GM12801 (cell line): ENCODE measurements around the gene ZNF81.

Experiments used
- CTCF ChIP-seq: IDR thresholded peaks from one replicate; pipeline ENCODE4 v1.5.1; 2011; ENCODE audit warnings: control low read depth; ENCODE audit not compliant: insufficient read length; ENCODE audit errors: extremely low read depth

The ZNF81 gene

GRCh38 chrX:47879463-47879862 is 42.8 kb downstream of the ZNF81 start:
- TF ChIP-seq CTCF = no peak

DNA sequence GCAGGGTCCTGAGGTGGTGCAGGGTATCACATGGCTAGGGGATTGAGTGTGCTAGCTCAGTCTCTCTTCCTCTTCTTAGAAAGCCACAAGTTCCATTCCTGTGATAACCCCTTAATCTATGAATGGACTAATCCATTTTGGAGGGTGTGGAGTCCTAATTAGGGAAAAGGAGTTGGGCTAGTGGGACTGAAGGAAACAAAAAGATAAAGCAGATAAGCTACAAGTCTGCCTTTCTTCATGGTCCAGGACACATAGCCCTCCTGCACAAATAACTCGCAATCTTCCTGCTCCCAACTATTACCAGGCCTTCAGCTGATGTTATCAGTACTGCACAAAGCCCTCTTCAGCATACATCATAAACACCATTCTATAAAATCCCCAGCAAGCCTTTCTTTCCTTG is 44.2 kb downstream of the ZNF81 start:
- no peak for TF ChIP-seq CTCF

DNA sequence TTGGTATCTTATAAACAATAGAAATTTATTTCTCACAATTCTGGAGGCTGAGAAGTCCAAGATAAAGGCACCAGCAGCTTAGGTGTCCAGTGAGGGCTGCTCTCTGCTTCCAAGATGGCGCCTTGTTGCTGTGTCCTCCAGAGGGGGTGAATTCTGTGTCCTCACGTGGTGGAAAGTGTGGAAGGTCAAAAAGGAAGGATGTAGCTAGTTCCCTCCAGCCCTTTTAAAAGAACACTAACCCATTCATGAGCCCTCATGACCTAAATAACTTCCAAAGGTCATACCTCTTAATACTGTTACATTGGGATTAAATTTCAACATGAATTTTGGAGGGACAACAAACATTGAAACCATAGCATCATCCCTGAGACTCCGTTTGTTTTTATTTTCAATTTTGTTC is 48.8 kb downstream of the ZNF81 start:
- no peak for TF ChIP-seq CTCF

DNA sequence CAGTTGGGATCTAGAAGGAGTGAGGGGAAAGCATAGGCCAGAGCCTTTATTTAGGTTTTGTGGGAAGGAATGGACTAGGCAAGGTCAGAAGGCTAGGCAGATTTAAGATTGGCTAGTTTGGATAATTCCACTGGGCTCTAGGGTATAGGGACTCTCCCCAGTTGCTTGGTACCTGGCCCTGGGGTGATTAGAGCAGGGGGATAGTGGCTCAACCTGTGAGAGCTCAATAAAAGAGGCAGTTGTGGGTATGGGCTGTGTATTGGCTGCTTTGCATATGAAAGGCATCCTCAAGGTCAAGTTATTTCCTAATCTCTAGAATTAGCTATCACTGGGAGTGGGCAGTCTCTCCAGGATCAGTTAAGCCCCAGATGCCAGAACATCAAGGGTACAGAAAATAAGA is 61.3 kb downstream of the ZNF81 start:
- no peak for TF ChIP-seq CTCF

- no peak for TF ChIP-seq CTCF
These were observed 64.1 kb downstream of the ZNF81 start for GRCh38 chrX:47900833-47901232.

GRCh38 chrX:47902161-47902560 is 65.5 kb downstream of the ZNF81 start:
- no peak for TF ChIP-seq CTCF

GRCh38 chrX:47915886-47916493 is 79.3 kb downstream of the ZNF81 start:
- TF ChIP-seq CTCF = no peak

GRCh38 chrX:47918274-47918673 is 81.6 kb downstream of the ZNF81 start:
- TF ChIP-seq CTCF = no peak
